GM18870 (cell line): ENCODE data around the gene CRHR2.

Source experiments
- ATAC-seq: cut with Tn5 transposase; IDR thresholded peaks from one replicate; pipeline ENCODE4 v1.9.1; 2021; ENCODE audit warnings: moderate library complexity; ENCODE audit not compliant: unreplicated experiment

Gene CRHR2

GRCh38 chr7:30683306-30683705 lies 1.1 kb upstream of the CRHR2 start:
- no peak for ATAC-seq

- ATAC-seq, result no peak
These were observed 443 bp downstream of the CRHR2 start for GRCh38 chr7:30681815-30682211.

DNA sequence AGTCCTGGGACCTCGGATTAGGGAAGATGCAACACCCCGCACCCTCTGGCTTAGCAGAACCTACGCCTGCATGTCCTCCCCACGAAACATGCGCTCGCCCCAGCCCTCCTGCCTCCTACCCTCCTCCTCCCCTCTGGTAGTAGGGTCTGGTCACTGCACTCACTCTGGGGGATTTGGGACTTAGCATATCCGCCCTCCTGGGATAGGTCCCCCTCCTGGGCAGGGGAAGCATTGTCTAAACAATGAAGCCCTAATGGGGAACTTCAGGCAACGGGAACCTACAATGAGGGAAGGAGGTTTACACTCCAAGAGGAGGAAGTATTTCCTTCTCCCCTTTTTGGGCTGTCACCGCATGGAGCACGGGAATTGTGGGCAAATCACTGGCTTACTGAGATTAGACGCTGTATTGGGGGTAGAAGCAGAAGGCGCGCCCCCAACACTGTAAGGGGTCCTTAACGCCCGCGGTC lies 892 bp downstream of the CRHR2 start:
- no peak for ATAC-seq

DNA sequence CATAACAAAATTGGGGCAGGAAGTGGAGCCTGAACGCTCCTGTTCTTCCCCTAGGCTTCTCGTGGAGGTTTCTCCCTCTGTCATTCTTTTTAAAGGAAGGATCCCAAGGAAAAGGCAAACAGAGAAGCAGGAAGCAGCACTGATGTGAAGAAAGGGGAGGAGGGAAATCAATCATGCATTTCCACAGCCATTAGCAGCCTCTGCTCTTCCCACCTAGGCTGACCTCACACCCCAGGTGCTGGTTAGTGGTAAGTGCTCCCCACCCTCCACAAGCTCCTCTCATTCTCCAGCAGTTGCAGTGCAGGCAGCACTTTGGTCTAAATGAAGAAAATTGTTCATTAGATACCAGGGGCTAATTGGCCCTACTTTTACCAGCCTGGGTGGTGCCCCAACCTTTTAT lies 2.6 kb downstream of the CRHR2 start:
- ATAC-seq, result no peak

DNA sequence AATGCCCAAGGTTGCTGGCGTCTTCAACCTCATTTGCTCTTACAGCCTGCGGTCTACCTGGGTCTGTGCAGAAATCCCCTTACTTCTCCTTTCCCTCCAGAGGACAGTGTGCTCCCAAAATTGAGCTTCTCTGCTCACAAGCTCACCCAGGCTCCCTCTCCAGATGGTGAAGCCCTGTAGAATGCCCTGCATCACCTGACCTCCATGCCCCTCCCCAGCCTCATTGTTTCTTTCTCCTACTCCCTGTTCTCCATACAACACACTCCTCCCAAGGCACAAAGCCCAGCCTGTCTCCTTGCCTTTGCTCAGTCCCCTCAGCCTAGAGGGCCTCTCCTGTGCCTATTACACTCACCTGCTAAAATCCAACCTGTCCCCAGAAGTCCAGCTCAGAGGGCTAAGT lies 3.5 kb downstream of the CRHR2 start:
- no peak for ATAC-seq

GRCh38 chr7:30674876-30675275 lies 7.4 kb downstream of the CRHR2 start:
- no peak for ATAC-seq

GRCh38 chr7:30674420-30674819 lies 7.8 kb downstream of the CRHR2 start:
- ATAC-seq, result no peak

GRCh38 chr7:30671793-30672465 lies 10.3 kb downstream of the CRHR2 start:
- no peak for ATAC-seq

- no peak for ATAC-seq
These were observed 14.2 kb downstream of the CRHR2 start for GRCh38 chr7:30668102-30668501.

GRCh38 chr7:30667172-30667571 lies 15.1 kb downstream of the CRHR2 start:
- no peak for ATAC-seq

DNA sequence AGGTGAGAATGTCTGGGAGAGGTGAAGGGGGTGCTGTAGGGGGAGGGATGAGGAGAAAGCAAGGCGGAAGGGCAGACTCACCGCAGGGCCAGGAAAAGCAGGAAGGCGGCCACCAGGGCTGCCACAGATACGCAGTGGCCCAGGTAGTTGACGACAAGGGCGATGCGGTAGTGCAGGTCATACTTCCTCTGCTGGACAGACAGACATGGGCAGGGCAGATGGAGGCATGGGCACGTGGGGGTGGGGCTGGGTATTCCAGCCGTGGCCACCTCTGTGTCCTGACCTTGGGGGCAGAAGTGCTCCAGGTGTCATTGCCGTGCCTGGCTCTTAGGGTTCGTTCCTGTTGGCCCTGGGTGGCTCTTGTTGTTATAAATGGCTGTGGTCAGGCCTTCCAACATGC lies 16.8 kb downstream of the CRHR2 start:
- no peak for ATAC-seq

- ATAC-seq, result no peak
These were observed 17.2 kb downstream of the CRHR2 start for GRCh38 chr7:30665043-30665442.

- ATAC-seq, result no peak
These were observed 17.9 kb downstream of the CRHR2 start for GRCh38 chr7:30664184-30664885.

GRCh38 chr7:30663414-30663813 lies 18.8 kb downstream of the CRHR2 start:
- no peak for ATAC-seq

GRCh38 chr7:30662431-30662939 lies 19.8 kb downstream of the CRHR2 start:
- ATAC-seq, result no peak

GRCh38 chr7:30661926-30662325 lies 20.3 kb downstream of the CRHR2 start:
- no peak for ATAC-seq

GRCh38 chr7:30660331-30661255 lies 21.7 kb downstream of the CRHR2 start:
- ATAC-seq, result no peak

DNA sequence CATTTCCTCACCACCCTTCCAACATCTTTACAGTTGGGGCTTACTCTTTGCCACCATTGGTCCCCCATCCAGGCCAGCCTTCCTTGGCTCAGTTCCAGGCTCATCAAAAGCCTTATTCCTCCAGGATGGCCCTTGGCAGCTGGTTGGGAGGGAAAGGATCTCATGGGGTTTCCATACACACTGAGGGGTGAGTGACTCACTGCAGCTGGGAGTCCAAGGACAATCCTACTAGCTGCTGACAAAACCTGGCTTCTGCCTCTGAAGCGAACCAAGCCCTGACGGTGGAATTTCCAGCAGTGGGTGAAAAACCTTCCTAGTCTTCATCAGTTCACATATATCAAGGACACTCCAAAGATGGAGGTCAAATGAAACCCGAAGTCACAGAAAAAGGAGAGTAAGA lies 22.9 kb downstream of the CRHR2 start:
- no peak for ATAC-seq

GRCh38 chr7:30658479-30659074 lies 23.7 kb downstream of the CRHR2 start:
- ATAC-seq, result no peak

DNA sequence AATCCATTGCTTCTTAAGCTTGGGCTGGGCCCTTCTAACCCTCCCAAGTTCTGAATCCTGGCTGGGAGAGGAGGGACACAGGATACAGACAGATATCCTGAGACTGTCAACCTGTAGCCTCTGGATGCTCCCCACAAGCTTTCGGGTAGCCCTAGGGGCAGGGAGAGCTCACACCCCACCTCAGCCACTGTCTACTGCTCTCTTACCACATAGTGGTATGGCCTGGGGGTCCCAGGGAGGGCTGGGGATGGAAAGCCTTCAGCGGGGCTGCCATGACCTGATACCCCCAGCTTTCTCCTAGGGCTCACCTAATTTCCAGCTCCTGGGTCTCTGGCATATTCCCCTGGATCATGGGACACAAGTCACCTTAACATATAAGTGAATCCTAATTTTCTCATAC lies 25.1 kb downstream of the CRHR2 start:
- no peak for ATAC-seq
